Measurements from ENCODE around the gene LRRC28. TPM values are rescaled to one million over a fixed set of nuclear protein-coding genes. Genes with fewer than 3 reads are reported as not detected.

Gene LRRC28
- polyA plus RNA-seq, 1 of the 3 experiments (the other 2 are of a cell fraction): 15.2 TPM

DNA sequence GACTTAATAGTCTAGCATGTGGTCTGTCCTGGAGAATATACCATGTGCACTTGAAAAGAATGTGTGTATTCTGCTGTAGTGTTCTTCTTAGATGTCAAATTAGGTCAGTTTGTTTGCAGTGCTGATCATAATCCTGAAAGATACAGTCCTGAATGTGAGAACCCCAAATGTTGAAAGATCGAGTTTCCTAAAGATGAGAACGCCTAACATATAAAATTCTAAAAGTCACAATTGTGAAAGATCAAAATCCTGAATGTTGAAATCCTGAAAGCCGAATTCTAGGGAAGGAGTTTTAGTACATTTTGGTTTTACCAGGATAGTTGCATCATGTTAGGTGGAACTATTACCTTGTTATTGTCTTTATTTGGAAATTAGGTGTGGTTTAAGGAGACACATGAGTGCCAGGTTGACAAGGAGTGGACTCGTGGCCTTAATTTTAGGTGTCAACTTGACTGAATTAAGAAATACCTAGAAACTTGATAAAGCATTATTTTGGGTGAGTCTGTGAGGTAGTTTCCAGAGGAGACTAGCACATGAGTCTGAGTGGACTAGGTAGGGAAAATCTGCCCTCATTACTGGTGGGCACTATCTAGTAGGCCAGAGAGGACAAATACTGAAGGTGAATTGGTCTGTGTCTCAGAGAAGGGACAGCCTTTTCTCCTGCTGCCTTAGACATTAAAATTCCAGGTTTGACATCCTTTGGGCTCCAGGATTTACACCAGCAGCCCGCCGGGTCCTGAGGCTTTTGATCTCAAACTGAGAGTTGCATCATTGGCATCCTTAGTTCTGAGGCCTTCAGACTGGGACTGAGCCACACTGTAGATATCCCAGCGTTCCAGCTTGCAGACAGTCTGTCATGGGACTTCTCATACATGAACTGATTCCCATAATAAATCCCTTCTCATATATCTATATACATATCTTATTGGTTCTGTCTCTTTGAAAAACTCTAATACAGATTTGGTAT lies 77.1 kb downstream of the LRRC28 start:
- no peaks in the 10 kb centered on the region for H3K27me3 ChIP-seq (ENCODE audit: insufficient read depth)
- TF ChIP-seq GATA2 (CRISPR knock-in tag; IDR thresholded peaks at IDR 0.05) (no peak), RFX5 (IDR thresholded peaks at IDR 0.05; ENCODE audit: low read length) (no peak), JUND (IDR thresholded peaks at IDR 0.05) (no peak), TEAD4 (IDR thresholded peaks at IDR 0.05; ENCODE audit: borderline replicate concordance, insufficient read depth) (no peak), GABPA (IDR thresholded peaks at IDR 0.05; ENCODE audit: low read depth) (no peak), RAD21 (IDR thresholded peaks at IDR 0.05; ENCODE audit: low read length) (no peak), NRF1 (IDR thresholded peaks at IDR 0.05; ENCODE audit: low read depth, low read length) (no peak), POLR2AphosphoS5 (IDR thresholded peaks at IDR 0.05; ENCODE audit: low read depth, low read length) (no peak), MXI1 (IDR thresholded peaks at IDR 0.05; ENCODE audit: low read depth, low read length) (no peak), MAX (IDR thresholded peaks at IDR 0.05; ENCODE audit: low read depth) (no peak), MEF2A (IDR thresholded peaks at IDR 0.05; ENCODE audit: borderline replicate concordance, low read depth) (no peak), TAF1 (IDR thresholded peaks at IDR 0.05; ENCODE audit: borderline replicate concordance, low read depth, low read length) (no peak), CTCF (IDR thresholded peaks at IDR 0.05) (no peak), YY1 (IDR thresholded peaks at IDR 0.05; ENCODE audit: low read depth) (no peak)
- TF ChIP-seq, protein P1, sequence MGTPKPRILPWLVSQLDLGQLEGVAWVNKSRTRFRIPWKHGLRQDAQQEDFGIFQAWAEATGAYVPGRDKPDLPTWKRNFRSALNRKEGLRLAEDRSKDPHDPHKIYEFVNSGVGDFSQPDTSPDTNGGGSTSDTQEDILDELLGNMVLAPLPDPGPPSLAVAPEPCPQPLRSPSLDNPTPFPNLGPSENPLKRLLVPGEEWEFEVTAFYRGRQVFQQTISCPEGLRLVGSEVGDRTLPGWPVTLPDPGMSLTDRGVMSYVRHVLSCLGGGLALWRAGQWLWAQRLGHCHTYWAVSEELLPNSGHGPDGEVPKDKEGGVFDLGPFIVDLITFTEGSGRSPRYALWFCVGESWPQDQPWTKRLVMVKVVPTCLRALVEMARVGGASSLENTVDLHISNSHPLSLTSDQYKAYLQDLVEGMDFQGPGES (IDR thresholded peaks at IDR 0.05; ENCODE audit: low read depth, low read length): no peak
- H3F3A ChIP-seq (replicated peaks; ENCODE audit: insufficient read depth): peaks cover 5% of the 10 kb centered on the region
- H4K20me1 ChIP-seq (ENCODE audit: insufficient read depth): no peaks in the 10 kb centered on the region
- WGBS (ENCODE audit: low lambda C conversion rate): 92% methylated on average over 7 of the region's 7 CpGs
- ChIA-PET CTCF (no interaction called here), POLR2A (no interaction called here)
- no peak overlapping the region for H3K4me3 ChIP-seq (ENCODE audit: low read depth in 2 of 2, low read length in 1 of 2)
- no peak for DNase-seq
- H3K9me2 ChIP-seq: no peaks in the 10 kb centered on the region
- peaks cover 0 to 18% of the 10 kb centered on the region in 2 experiments; a peak in 1 of 4 replicates for H3K4me1 ChIP-seq (ENCODE audit: control insufficient read depth in 1 of 2, insufficient read depth in 2 of 2, low read depth in 1 of 2, low read length in 1 of 2)
- H3K4me2 ChIP-seq: no peak overlapping the region
- no peaks in the 10 kb centered on the region for H3K79me2 ChIP-seq (ENCODE audit: insufficient read depth)
- H3K27ac ChIP-seq (ENCODE audit: low read depth in 2 of 2, low read length in 1 of 2): no peak overlapping the region
- no peak overlapping the region for H2AFZ ChIP-seq (ENCODE audit: low read depth)
- H3K9me3 ChIP-seq: no peaks in the 10 kb centered on the region
- H3K36me3 ChIP-seq (replicated peaks in 1 of 2; ENCODE audit: control insufficient read depth in 1 of 2, insufficient read depth in 2 of 2, low read length in 1 of 2): peaks cover 0 to 3% of the 10 kb centered on the region in 2 experiments
- H3K9ac ChIP-seq: no peak overlapping the region
